Calu3 (cell line): Measurements from ENCODE around the gene DENND5B. TPM values are rescaled to one million over a fixed set of nuclear protein-coding genes. Genes with fewer than 3 reads are reported as not detected.

Experiments used
- BruUV-seq: library from RNA; stranded (reverse); fragments of 400-500 nt; replicated peaks from 2 replicates; lab custom pipeline; 2021; lab: Mats Ljungman, UMichigan
- CTCF ChIA-PET: fragments of 300-600 bp; sonication (Branson Sonifier 250); formaldehyde crosslinking; loops from one replicate; lab custom pipeline; 2022; ENCODE audit warnings: antibody characterized with exemption; lab: Charles Lee
- DNase-seq: peaks from one replicate; pipeline ENCODE4 v3.0.0; 2022
- H3K27ac Mint-ChIP-seq: one replicate; pipeline ENCODE4 v1.8.0; 2022; ENCODE audit warnings: mixed read lengths; ENCODE audit not compliant: unreplicated experiment
- H3K27me3 Mint-ChIP-seq: one replicate; pipeline ENCODE4 v1.8.0; 2022; ENCODE audit warnings: mixed read lengths; ENCODE audit not compliant: unreplicated experiment
- H3K36me3 Mint-ChIP-seq: one replicate; pipeline ENCODE4 v1.8.0; 2022; ENCODE audit warnings: mild to moderate bottlenecking, moderate library complexity, mixed read lengths; ENCODE audit not compliant: insufficient read depth, unreplicated experiment
- H3K4me1 Mint-ChIP-seq: one replicate; pipeline ENCODE4 v1.8.0; 2022; ENCODE audit warnings: mild to moderate bottlenecking, low read depth, mixed read lengths; ENCODE audit not compliant: unreplicated experiment
- H3K4me3 Mint-ChIP-seq: one replicate; pipeline ENCODE4 v1.8.0; 2022; ENCODE audit warnings: mild to moderate bottlenecking, low read depth, moderate library complexity, mixed read lengths; ENCODE audit not compliant: unreplicated experiment
- H3K9me3 Mint-ChIP-seq: one replicate; pipeline ENCODE4 v1.8.0; 2022; ENCODE audit warnings: low read depth, mixed read lengths; ENCODE audit not compliant: unreplicated experiment
- CTCF ChIP-seq: fragments of 200-600 bp; IDR thresholded peaks from one replicate; pipeline ENCODE4 v1.8.0; 2022; ENCODE audit warnings: antibody characterized with exemption; ENCODE audit not compliant: unreplicated experiment
- intact Hi-C: fragments of 100-400 bp; cut with micrococcal nuclease; formaldehyde crosslinking; loops from one replicate; pipeline ENCODE4 v1.10.0; 2022; ENCODE audit not compliant: unreplicated experiment
- total RNA-seq: library from RNA; stranded (reverse); gene quantifications from 2 replicates; pipeline ENCODE4 v1.2.3, GENCODE V29; 2022

Gene DENND5B
- total RNA-seq, 1 experiment from 2014 or later, result 10.2 TPM

GRCh38 chr12:31531893-31532292, 59.0 kb downstream of the DENND5B start:
- Mint-ChIP-seq H3K27me3 (no peaks in the 10 kb centered on the region), H3K4me3 (no peak overlapping the region), H3K4me1 (peaks cover 5% of the 10 kb centered on the region), H3K36me3 (no peaks in the 10 kb centered on the region), H3K27ac (no peak overlapping the region), H3K9me3 (no peaks in the 10 kb centered on the region)
- no peak for TF ChIP-seq CTCF
- intact Hi-C loops, result no loop called here
- DNase-seq, result no peak
- BruUV-seq, result no TSS peak
- CTCF ChIA-PET, result no interaction called here

DNA sequence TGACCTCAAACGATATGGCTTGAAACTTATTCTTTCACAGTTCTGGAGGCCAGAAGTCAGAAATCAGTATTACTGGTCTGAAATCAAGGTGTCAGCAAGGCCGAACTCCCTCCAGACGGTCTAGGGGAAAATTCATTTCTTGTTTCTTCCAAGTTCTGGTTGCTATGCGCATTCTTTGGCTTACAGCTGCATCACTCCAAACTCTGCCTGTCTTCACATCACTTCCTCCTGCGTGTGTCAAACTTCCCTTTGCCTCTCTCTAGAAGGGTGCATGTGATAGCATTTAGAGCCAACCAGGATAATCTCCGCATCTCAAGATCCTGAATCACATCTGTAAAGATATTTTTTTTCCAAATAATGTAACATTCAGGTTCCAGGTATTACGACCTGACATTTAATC, 62.8 kb downstream of the DENND5B start:
- CTCF ChIA-PET, result no interaction called here
- H3K9me3 Mint-ChIP-seq, result no peaks in the 10 kb centered on the region
- H3K27me3 Mint-ChIP-seq, result no peaks in the 10 kb centered on the region
- H3K4me1 Mint-ChIP-seq, result peaks cover 26% of the 10 kb centered on the region
- no peak for DNase-seq
- no TSS peak for BruUV-seq
- intact Hi-C loops, result no loop called here
- no peaks in the 10 kb centered on the region for H3K36me3 Mint-ChIP-seq
- TF ChIP-seq CTCF, result no peak
- H3K4me3 Mint-ChIP-seq, result no peak overlapping the region
- H3K27ac Mint-ChIP-seq, result no peak overlapping the region

DNA sequence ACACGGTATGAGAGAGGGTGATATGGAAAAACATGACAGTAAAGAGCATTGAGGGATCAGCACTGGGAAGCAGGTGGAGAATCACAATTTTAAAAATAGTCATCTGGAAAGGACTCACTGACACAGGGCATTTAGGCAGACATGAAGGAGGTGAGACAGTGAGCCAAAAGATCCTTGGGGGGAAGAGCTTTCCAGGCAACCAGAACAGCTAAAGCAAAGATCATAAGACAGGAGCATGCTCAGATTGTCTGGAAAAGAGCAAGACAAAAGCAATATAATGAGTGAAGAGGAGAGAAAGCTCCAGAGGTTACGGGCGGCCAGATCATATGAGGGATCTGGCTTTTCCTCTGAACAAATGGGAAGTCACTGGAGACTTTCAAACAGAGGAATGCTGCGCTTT, 63.9 kb downstream of the DENND5B start:
- Mint-ChIP-seq H3K27ac (no peak overlapping the region), H3K9me3 (no peaks in the 10 kb centered on the region), H3K4me1 (peaks cover 28% of the 10 kb centered on the region), H3K4me3 (no peak overlapping the region), H3K27me3 (no peaks in the 10 kb centered on the region), H3K36me3 (no peaks in the 10 kb centered on the region)
- CTCF ChIA-PET, result interaction anchor here (0.5 kb wide), 1 partner anchor 51 kb away, joined by 4 read pairs; no protein-coding TSS in a partner anchor
- TF ChIP-seq CTCF, result no peak
- no TSS peak for BruUV-seq
- DNase-seq, result no peak
- intact Hi-C loops, result no loop called here

DNA sequence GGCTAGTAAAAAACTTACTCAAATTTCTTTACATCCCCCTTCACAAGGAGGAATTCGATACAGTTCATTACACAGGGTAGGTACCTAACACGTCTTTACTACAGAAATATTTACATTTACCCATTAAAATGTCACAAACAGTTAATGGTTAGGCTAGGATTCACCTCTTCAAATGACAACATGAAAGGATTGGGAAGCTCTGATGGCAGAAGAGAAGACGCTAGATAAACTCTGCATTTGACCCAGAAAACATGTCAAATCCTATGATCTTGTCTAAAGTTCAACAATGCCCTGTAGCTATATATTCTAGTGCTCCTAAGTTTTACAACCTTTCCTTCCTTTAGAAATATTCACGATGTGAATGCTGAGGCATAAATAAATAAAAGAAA, 64.8 kb downstream of the DENND5B start:
- intact Hi-C loops, result no loop called here
- no peak for DNase-seq
- no peak overlapping the region for H3K27ac Mint-ChIP-seq
- H3K4me3 Mint-ChIP-seq, result no peak overlapping the region
- TF ChIP-seq CTCF, result no peak
- CTCF ChIA-PET, result no interaction called here
- no peaks in the 10 kb centered on the region for H3K27me3 Mint-ChIP-seq
- no peaks in the 10 kb centered on the region for H3K36me3 Mint-ChIP-seq
- peaks cover 37% of the 10 kb centered on the region for H3K4me1 Mint-ChIP-seq
- H3K9me3 Mint-ChIP-seq, result no peaks in the 10 kb centered on the region
- no TSS peak for BruUV-seq
